K562 (cell line): ENCODE data around the gene ABHD5. TPM values are rescaled to one million over a fixed set of nuclear protein-coding genes. Genes with fewer than 3 reads are reported as not detected.

Experiments used
- CREB5 ChIP-seq: fragments of 250-450 bp; sonication (Bioruptor Pico); IDR thresholded peaks from 2 replicates; pipeline ENCODE4 v1.5.0; 2020; ENCODE audit warnings: mild to moderate bottlenecking
- CREM ChIP-seq: IDR thresholded peaks from 2 replicates; pipeline ENCODE4 v1.6.1; 2014; ENCODE audit warnings: antibody characterized with exemption, low read depth
- E2F5 ChIP-seq: sonication (generic); formaldehyde crosslinking; IDR thresholded peaks from 2 replicates; pipeline ENCODE4 v1.8.0; 2022; ENCODE audit warnings: mild to moderate bottlenecking, missing genetic modification reagents
- HDAC8 ChIP-seq: fragments of 450-650 bp; IDR thresholded peaks from 2 replicates; pipeline ENCODE4 v1.6.1; 2016; ENCODE audit warnings: mild to moderate bottlenecking, missing genetic modification characterization, moderate library complexity, missing compliant biosample characterization
- HMBOX1 ChIP-seq: sonication (generic); IDR thresholded peaks from 2 replicates; pipeline ENCODE4 v1.6.1; 2016
- KAT7 ChIP-seq: sonication (generic); formaldehyde crosslinking; IDR thresholded peaks from 2 replicates; pipeline ENCODE4 v1.8.0; 2022; ENCODE audit warnings: missing genetic modification reagents, mild to moderate bottlenecking, borderline replicate concordance
- KAT8 ChIP-seq: fragments of 450-650 bp; IDR thresholded peaks from 2 replicates; pipeline ENCODE4 v1.6.1; 2016; ENCODE audit warnings: low read depth, mild to moderate bottlenecking
- NR1H2 ChIP-seq: sonication (generic); formaldehyde crosslinking; IDR thresholded peaks from 2 replicates; pipeline ENCODE4 v1.4.0; 2020; ENCODE audit warnings: mild to moderate bottlenecking, missing genetic modification reagents
- PBX2 ChIP-seq, 2 experiments: IDR thresholded peaks in 1 of 2; conservative IDR thresholded peaks in 1 of 2; 2 replicates each; pipeline ENCODE4 v1.6.1; 2016; ENCODE audit warnings: low read depth in 2 of 2, mild to moderate bottlenecking in 1 of 2, missing compliant biosample characterization in 1 of 2, missing genetic modification characterization in 1 of 2, moderate library complexity in 1 of 2
- SP2 ChIP-seq: IDR thresholded peaks from 2 replicates; pipeline ENCODE4 v1.6.1; 2011; ENCODE audit warnings: mild to moderate bottlenecking, low read depth, low read length, moderate library complexity; ENCODE audit not compliant: poor library complexity, severe bottlenecking; ENCODE audit errors: extremely low read depth
- SREBF1 ChIP-seq: fragments of 150-350 bp; IDR thresholded peaks from 2 replicates; pipeline ENCODE4 v1.6.1; 2014; ENCODE audit warnings: antibody characterized with exemption, low read depth, low read length, borderline replicate concordance
- THAP7 ChIP-seq: fragments of 250-450 bp; sonication (Bioruptor Pico); IDR thresholded peaks from 2 replicates; pipeline ENCODE4 v1.5.0; 2021
- UBTF ChIP-seq, 2 experiments: IDR thresholded peaks; 2 replicates each; pipeline ENCODE4 v1.6.1; 2012; ENCODE audit warnings: improper control_type of control experiment in 2 of 2, low read depth in 2 of 2, low read length in 2 of 2, borderline replicate concordance in 1 of 2
- ZBTB7A ChIP-seq: IDR thresholded peaks from 2 replicates; pipeline ENCODE4 v1.6.1; 2011; ENCODE audit warnings: low read depth, mild to moderate bottlenecking, low read length, moderate library complexity, borderline replicate concordance; ENCODE audit not compliant: control insufficient read depth
- ZNF583 ChIP-seq: fragments of 250-450 bp; sonication (Bioruptor Pico); IDR thresholded peaks from 2 replicates; pipeline ENCODE4 v1.4.0; 2020
- polyA plus RNA-seq, 8 experiments: library from polyadenylated mRNA; depleted of rRNA in 4 of 8; stranded (reverse) in 5 of 8; unstranded in 3 of 8; fragments of >200 nt; fragmentation: Nextera tagmentation in 2 of 8; fragmentation: Illumina TruSeq in 1 of 8; extraction: Ambion mirVana in 2 of 8; extraction: Trizol in 1 of 8; gene quantifications; 2 replicates each; pipeline versions ENCODE4 v1.2.1 to v1.2.3, GENCODE V29; 2011 to 2014; ENCODE audit warnings: inconsistent platforms in 1 of 8, missing spikeins in 1 of 8
- total RNA-seq, 7 experiments: library from RNA; depleted of rRNA in 6 of 7; stranded (reverse); fragments of >200 nt in 6 of 7; fragmentation: Illumina TruSeq in 2 of 7; extraction: Trizol in 2 of 7; gene quantifications; 2 replicates each; pipeline versions ENCODE4 v1.2.1 to v1.2.3, GENCODE V29; 2011 to 2021; ENCODE audit warnings: low replicate concordance in 1 of 7

Gene ABHD5
- total and polyA plus RNA-seq, 9 of the 15 experiments (the other 6 are each of a cell fraction or from before 2014, with no cell fraction given) = 27.8 to 61.7 (median 39.9) TPM

- TF ChIP-seq ZBTB7A = no peak
- no peak for TF ChIP-seq SREBF1
- TF ChIP-seq KAT8 = no peak
- no peak for TF ChIP-seq SP2
- TF ChIP-seq CREM = no peak
- TF ChIP-seq CREB5 (CRISPR knock-in tag) = peak; percentile 79; the same call in 1 of the 2 replicates
- TF ChIP-seq THAP7 = peak; percentile 75; the same call in 1 of the 2 replicates
- TF ChIP-seq KAT7 (CRISPR knock-in tag) = no peak
- TF ChIP-seq HMBOX1 = no peak
- TF ChIP-seq UBTF (IDR thresholded peaks at IDR 0.05; ENCODE audit: borderline replicate concordance in 1 of 2, low read depth in 2 of 2, low read length in 2 of 2) = no peak
- 0 out of 2 replicates have a peak, but pooled peaks have one; percentile 39 for TF ChIP-seq HDAC8
- TF ChIP-seq NR1H2 (CRISPR knock-in tag) = no peak
- no peak for TF ChIP-seq PBX2 (CRISPR knock-in tag; IDR thresholded peaks at IDR 0.05; ENCODE audit: low read depth)
- no peak; the same call in 1 of the 2 replicates for TF ChIP-seq PBX2 (tag; conservative IDR thresholded peaks at IDR 0.05; ENCODE audit: low read depth)
- peak; percentile 99 for TF ChIP-seq ZNF583 (CRISPR knock-in tag)
- TF ChIP-seq E2F5 (CRISPR knock-in tag) = no peak
These were observed 2.5 kb upstream of the ABHD5 start (continued) for GRCh38 chr3:43688245-43688650.
